COR-L47 (cell line): Measurements from ENCODE around the gene SERINC5.
A peak's percentile ranks its signal among the peaks of the same experiment; 100 is the strongest.

ENCODE experiments used
- DNase-seq: peaks from one replicate; lab custom pipeline; 2025; lab: John Stamatoyannopoulos, UW

The SERINC5 gene

GRCh38 chr5:80094236-80094738, 161.6 kb downstream of the SERINC5 start:
- DNase-seq, result no peak

GRCh38 chr5:80093796-80094195, 162.1 kb downstream of the SERINC5 start:
- DNase-seq, result no peak

GRCh38 chr5:80092486-80093107, 163.3 kb downstream of the SERINC5 start:
- no peak for DNase-seq

- peak; percentile 35 for DNase-seq
Measured at GRCh38 chr5:80091792-80092192, 164.1 kb downstream of the SERINC5 start.

- no peak for DNase-seq
Measured at GRCh38 chr5:80090884-80091166, 165.0 kb downstream of the SERINC5 start.

GRCh38 chr5:80083101-80083890, 172.6 kb downstream of the SERINC5 start:
- DNase-seq, result peak; percentile 58

- peak; percentile 65 for DNase-seq
Measured at GRCh38 chr5:80082731-80083100, 173.1 kb downstream of the SERINC5 start.

- no peak for DNase-seq
Measured at GRCh38 chr5:80082281-80082680, 173.6 kb downstream of the SERINC5 start.

GRCh38 chr5:80078921-80079320, 176.9 kb downstream of the SERINC5 start:
- DNase-seq, result no peak

- DNase-seq, result no peak
Measured at GRCh38 chr5:80077051-80077714, 178.7 kb downstream of the SERINC5 start.

- DNase-seq, result no peak
Measured at GRCh38 chr5:80076131-80077050, 179.5 kb downstream of the SERINC5 start.

GRCh38 chr5:80072103-80073073, 183.5 kb downstream of the SERINC5 start:
- DNase-seq, result no peak

- no peak for DNase-seq
Measured at GRCh38 chr5:80071510-80072021, 184.3 kb downstream of the SERINC5 start.

GRCh38 chr5:80070338-80071056, 185.4 kb downstream of the SERINC5 start:
- no peak for DNase-seq

GRCh38 chr5:80069918-80070318, 185.9 kb downstream of the SERINC5 start:
- DNase-seq, result no peak

GRCh38 chr5:80069251-80069800, 186.5 kb downstream of the SERINC5 start:
- no peak for DNase-seq

GRCh38 chr5:80068775-80069174, 187.1 kb downstream of the SERINC5 start:
- DNase-seq, result no peak

GRCh38 chr5:80068246-80068636, 187.6 kb downstream of the SERINC5 start:
- DNase-seq, result no peak

GRCh38 chr5:80067531-80068245, 188.2 kb downstream of the SERINC5 start:
- DNase-seq, result no peak
